SH-SY5Y (cell line): ENCODE results near the gene WAPL.

Experiments
- GATA2 ChIP-seq: IDR thresholded peaks from 2 replicates; pipeline ENCODE4 v1.6.1; 2011; ENCODE audit warnings: mild to moderate bottlenecking, low read depth, low read length
- GATA3 ChIP-seq: IDR thresholded peaks from 2 replicates; pipeline ENCODE4 v1.6.1; 2011; ENCODE audit warnings: low read depth, mild to moderate bottlenecking, low read length, moderate library complexity

DNA sequence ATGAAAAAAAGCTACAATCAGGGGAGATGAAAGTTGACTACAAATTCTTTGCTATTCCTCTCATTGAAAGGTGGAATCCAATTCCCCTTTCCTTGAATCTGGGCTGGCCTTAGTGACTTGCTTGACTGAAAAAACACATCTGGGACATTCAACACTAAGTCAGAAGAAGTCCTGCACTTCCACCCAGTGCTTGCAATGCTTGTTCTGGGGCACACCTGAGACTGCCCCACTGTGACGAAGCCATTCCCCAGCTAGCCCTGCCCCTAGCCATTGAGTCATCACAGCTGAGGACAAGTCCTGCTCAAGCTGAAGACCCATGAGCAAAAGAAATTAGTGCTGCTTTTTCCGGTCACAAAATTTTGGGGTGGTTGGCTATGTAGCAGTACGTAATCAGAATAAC lies 135.8 kb downstream of the WAPL start:
- TF ChIP-seq GATA2 (no peak), GATA3 (no peak)
